UCSD-AML1 (cell line): ENCODE data around the gene HIVEP3.

Experiments used
- DNase-seq: peaks from one replicate; lab custom pipeline; 2025; ENCODE audit not compliant: unreplicated experiment; lab: John Stamatoyannopoulos, UW

Gene HIVEP3

GRCh38 chr1:41507110-41507720 lies 411.5 kb downstream of the HIVEP3 start:
- DNase-seq: no peak

DNA sequence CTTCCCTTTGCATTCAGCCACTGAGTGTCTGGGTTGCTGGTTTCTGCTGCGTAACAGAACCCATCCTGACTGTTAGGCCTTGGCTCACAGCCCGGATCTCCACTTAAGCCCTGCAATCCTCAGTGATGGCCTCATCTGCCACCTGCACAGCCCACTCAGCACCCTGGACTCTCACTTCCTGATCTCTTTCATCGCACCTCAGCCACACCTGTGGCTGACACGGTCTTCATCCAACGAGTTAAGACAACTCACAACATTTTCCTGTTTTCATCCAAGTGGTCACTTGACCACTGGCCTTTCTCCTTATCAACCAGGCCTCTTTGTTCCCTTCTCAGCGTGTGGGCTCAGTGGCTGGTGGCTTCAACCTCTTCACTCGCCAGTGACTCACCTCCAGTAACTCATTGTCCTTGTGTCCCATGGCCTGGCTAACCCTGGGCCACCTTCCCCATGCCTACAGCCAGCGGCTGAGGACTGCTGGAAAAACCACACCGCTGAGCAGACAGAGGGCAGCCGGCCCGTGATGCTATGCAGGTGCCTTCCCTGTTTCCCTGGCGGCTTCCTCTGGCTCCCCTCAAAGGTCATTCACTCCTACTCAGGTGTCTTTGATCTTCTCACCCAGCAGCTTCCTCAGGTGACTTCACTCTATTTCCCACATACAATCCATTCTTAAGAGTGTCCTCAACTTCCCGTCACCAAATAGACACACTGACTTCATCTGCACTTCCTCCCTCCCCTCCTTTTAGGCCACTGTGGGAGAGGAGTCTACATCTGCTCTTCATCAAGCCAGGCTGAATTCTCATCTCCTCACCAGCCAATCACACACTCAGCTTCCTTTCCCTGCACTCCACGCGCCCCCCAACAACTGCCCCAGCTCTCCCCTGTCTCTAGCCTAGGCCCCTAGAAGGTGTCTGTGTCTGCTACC lies 414.3 kb downstream of the HIVEP3 start:
- DNase-seq: no peak

DNA sequence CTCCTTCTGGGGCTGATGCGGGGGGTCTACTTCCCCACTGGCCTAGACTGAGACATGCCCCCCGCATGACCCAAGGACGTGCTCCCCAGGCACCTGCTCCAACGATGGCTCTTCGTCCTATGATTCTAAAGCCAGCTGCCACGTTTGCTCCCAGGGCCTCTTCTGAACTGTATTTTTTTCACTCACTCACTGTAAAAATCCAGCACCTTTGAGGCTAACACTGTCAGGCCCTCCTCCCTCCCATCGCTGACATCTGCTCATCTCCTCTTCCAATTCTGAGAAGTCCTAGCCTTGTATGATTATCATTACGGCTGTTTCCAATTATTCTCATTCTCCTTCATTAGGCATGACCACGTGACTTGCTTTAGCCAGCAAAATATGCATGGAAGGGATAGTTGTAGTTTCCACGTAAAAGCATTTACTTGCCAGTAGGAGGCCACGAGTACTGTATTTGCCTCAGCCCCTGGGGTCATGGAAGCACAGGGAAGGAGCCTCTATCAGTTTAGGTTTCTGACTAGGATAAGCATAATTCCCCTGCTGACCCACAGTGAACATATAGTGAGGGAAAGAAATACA lies 415.1 kb downstream of the HIVEP3 start:
- no peak for DNase-seq

DNA sequence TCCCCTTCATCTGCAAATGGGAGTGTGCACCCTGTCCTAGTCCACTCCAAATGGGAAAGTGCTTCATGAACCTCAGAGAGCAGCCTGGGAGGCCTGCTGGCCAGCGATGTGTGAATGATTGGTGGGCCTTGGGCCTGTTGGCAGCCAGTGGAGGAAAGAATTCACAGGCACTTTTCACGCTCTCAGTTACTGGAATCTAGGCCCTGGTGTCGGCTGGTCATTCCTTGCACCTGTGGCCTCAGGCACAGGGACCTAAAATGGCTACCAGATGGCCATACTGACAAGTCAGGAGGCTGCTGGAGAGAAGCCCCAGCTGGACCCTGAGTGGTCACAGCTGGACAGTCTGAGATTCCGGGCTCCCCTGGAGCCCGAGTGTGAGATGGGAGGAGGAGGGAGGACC lies 415.8 kb downstream of the HIVEP3 start:
- DNase-seq: no peak

DNA sequence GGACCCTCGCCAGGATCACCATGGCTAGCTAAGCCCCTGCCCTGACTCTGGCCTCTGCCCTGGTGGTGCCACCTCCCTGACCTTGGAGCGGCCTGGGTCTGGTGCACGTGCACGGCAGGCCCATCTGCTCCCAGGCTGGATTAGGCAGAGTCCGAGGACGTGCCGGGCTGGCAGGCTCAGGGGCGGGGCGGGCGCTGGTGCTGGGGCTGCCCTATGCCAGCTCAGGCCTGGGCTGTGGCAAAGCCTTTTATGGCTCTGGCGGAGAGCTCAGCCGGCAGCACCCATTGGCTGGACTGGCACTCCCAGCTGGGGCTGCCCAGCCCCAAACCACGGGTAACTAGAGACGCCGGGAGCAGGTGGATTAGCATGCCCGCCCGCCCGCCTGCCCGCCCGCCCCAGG lies 417.1 kb downstream of the HIVEP3 start:
- DNase-seq: no peak

DNA sequence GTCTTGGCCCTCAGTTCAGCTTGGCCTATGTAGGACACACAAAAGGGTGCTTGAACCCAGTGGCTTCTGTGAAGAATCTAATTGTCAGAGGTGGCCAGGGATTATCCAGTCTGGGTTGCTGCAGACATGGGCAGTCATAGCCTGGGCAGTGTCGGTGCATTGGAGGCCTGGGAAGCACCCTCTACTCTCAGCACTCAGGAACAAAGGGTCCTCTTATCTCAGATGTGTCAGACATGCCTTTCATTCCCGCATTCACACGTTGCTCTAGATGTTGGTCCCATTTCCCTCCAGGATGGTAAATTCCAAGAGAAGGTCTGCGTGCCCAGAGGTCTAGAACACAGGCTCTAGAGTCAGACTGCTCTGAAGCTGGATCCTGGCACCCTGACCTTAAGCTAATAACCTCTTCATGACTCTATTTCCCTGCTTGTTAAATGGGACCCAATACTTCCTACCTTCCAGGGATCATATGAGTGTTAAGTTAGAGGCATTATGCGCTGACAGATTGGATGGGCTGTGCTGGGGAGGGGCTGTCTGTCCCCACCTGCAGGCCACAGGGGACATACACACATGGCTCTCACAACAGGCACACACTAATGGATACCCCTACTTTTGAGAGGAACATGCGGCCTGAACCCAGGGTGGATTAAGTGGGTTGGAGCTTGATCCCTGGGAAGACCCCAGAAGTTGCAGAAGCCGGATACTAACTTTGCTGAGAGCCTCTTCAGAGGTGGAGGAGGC lies 417.8 kb downstream of the HIVEP3 start:
- DNase-seq: no peak

DNA sequence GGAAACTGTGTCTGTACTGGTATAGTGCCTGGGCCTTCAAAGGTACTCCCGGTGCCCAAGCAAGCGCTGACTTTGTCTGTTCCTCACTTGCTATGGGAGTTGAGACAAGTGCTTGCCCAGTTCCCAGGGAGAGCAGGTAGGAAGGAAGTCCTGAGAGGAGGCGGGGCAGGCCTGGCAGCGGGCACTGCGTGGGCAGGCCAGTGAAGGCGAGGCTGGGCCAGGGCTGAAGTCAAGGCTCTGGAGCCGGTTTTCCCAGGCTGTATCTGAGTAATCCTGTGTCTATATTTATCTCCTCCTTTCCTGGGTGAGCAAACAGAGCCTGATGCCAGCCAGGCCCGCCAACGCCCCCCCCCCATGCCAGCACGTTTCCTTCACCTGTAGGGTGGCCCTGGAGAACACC lies 418.3 kb downstream of the HIVEP3 start:
- DNase-seq: no peak

DNA sequence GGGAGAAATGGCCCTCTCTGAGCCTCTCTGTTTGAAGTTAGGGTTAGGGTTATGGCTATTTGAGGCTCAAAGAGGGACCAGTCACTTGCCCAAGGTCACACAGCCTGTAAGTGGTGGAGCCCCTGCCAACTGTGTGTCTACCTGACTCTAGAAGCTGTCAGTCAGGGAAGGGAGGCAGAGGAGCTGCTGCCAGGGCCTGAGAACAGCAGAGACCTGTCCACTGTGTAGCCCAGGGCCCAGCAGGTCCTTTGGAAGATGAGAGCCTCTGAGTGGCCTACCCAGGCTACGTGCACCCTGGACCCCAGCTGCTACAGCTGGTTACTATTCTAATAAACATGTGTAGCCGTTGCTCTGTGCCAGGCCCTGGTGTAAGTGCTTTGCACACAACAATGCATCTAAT lies 419.1 kb downstream of the HIVEP3 start:
- no peak for DNase-seq

- no peak for DNase-seq
Measured at GRCh38 chr1:41498804-41499203, 419.9 kb downstream of the HIVEP3 start.

GRCh38 chr1:41498391-41498790 lies 420.3 kb downstream of the HIVEP3 start:
- no peak for DNase-seq

GRCh38 chr1:41497461-41498030 lies 421.2 kb downstream of the HIVEP3 start:
- no peak for DNase-seq

DNA sequence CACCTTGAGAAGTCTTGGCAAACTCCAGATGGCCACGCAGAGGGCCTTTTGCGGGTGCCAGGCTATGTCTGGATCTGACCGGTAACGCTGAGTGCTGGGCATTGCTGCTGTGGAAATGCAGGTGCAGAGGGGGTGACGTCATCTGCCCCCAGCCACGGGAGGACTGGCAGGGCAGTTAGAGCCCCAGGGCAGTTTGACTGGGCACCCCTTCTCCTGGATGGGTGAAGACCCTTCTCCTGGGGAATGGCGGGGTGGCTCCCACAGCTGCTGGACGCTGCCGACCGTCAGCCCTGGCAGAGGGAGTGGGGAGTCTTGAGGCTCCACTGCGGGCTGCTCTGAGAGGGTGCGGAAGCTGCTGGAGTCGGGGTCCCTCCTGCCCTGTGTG lies 421.7 kb downstream of the HIVEP3 start:
- DNase-seq: no peak

- peak; percentile 42 for DNase-seq
Measured at GRCh38 chr1:41496080-41497055, 422.4 kb downstream of the HIVEP3 start.

GRCh38 chr1:41495210-41495948 lies 423.3 kb downstream of the HIVEP3 start:
- peak; percentile 31 for DNase-seq

- no peak for DNase-seq
Measured at GRCh38 chr1:41494351-41495209, 424.1 kb downstream of the HIVEP3 start.

- DNase-seq: no peak
Measured at GRCh38 chr1:41493626-41494350, 424.9 kb downstream of the HIVEP3 start.

DNA sequence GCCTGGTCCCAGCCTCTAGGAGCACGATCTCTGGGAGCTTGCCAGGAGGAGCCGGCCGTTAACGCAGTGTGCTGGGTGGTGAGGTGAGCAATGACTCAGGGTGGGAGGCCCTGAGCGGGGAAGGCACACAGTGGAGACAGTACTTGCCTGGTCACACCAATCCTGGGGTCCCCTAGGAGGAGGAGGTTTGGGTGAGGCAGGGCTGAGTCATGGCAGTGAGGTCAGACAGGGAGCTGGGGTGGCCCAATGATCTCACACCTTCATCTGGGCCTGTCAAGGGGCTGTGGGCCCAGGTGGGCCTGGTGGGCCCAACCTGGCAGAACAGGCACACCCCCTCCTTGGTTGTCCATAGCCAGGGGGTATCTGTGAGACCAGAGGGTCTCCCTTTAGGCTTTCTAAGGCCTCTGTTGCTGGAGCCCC lies 425.6 kb downstream of the HIVEP3 start:
- no peak for DNase-seq
